Right lobe of liver (tissue), 6 donors: Measurements from ENCODE around the gene SCD. TPM values are rescaled to one million over a fixed set of nuclear protein-coding genes. Genes with fewer than 3 reads are reported as not detected.

Experiments
- ATAC-seq, 4 donors: fragments of 200-7000 bp; cut with Tn5 transposase; one replicate each; pipeline ENCODE4 v1.9.1; 2020; ENCODE audit warnings: mild to moderate bottlenecking in 4 of 4, moderate library complexity in 4 of 4
- DNase-seq, 3 donors: peaks; one replicate each; pipeline ENCODE4 v3.0.0-alpha.2; 2020
- H3K27ac ChIP-seq, 3 donors: fragments of 200-600 bp; one replicate each; pipeline ENCODE4 v1.8.0; 2022
- H3K27me3 ChIP-seq, 2 donors: fragments of 200-600 bp; one replicate each; pipeline ENCODE4 v1.8.0; 2022
- H3K36me3 ChIP-seq, 4 donors: fragments of 200-600 bp; sonication (generic) in 1 of 4; one replicate each; pipeline versions ENCODE4 v1.5.1 to v1.8.0; 2017 to 2022; ENCODE audit warnings: control low read depth in 1 of 4
- H3K4me1 ChIP-seq, 4 donors: fragments of 200-600 bp; sonication (generic) in 1 of 4; one replicate each; pipeline versions ENCODE4 v1.5.1 to v1.8.0; 2017 to 2022; ENCODE audit warnings: control low read depth in 1 of 4
- H3K4me3 ChIP-seq, 3 donors: fragments of 200-600 bp; one replicate each; pipeline ENCODE4 v1.8.0; 2022
- H3K9me3 ChIP-seq, 4 donors: fragments of 200-600 bp; sonication (generic) in 1 of 4; one replicate each; pipeline versions ENCODE4 v1.5.1 to v1.8.0; 2017 to 2022; ENCODE audit warnings: control low read depth in 1 of 4
- CTCF ChIP-seq, 4 donors: fragments of 200-600 bp in 3 of 4; fragments of 450-650 bp in 1 of 4; IDR thresholded peaks; one replicate each; pipeline versions ENCODE4 v1.5.1 to v1.8.0; 2016 to 2022; ENCODE audit warnings: antibody characterized with exemption in 4 of 4, mild to moderate bottlenecking in 2 of 4
- POLR2A ChIP-seq: fragments of 450-650 bp; IDR thresholded peaks from one replicate; pipeline ENCODE4 v1.6.1; 2017; ENCODE audit warnings: antibody characterized with exemption, mild to moderate bottlenecking
- WGBS: methylation state at CpG from one replicate; pipeline ENCODE4 v1.1.6; 2018; ENCODE audit warnings: low coverage, low lambda C conversion rate; ENCODE audit not compliant: insufficient coverage; ENCODE audit errors: missing lambda C conversion rate; 5-methylcytosine and 5-hydroxymethylcytosine counted together
- intact Hi-C, 2 donors: fragments of 100-400 bp; cut with DNase I; formaldehyde crosslinking; loops; one replicate each; pipeline versions ENCODE4 v1.11.2 to v1.14.1; 2022
- small RNA-seq, 2 experiments: library from RNA; depleted of rRNA; stranded (forward); fragments of <200 nt; gene quantifications; one replicate each; pipeline ENCODE3, GENCODE V24; 2016
- total RNA-seq, 6 experiments: library from RNA; depleted of rRNA in 2 of 6; stranded (reverse); fragments of >200 nt in 2 of 6; fragmentation: NEBNext Ultra II Directional in 3 of 6; extraction: Animal tissue kit (Norgen Biotek cat#: 25700) in 3 of 6; gene quantifications; one replicate each; pipeline versions ENCODE4 v1.1.0 to v1.2.4, GENCODE V29; 2016 to 2023
- donor health status: DM: no; HTN: yes; CAD: no.
- donor health status: DM: no; HTN: no; CAD: no.
- donor health status: DM: no; HTN: no; CAD: no.
- donor health status: DM: no; HTN: yes; CAD: no.
- donor health status: DM: no; HTN: yes; CAD: no.

Gene SCD
- total RNA-seq, 6 experiments from 2014 or later: 38.3 to 599 (median 220) TPM

GRCh38 chr10:100401631-100402328 lies 54.7 kb downstream of the SCD start:
- intact Hi-C loops: no loop called here
- Histone ChIP-seq H3K27ac (no peak overlapping the region), H3K27me3 (no peaks in the 10 kb centered on the region), H3K4me1 (no peaks in the 10 kb centered on the region), H3K4me3 (no peak overlapping the region), H3K9me3 (no peaks in the 10 kb centered on the region), H3K36me3 (no peaks in the 10 kb centered on the region)
- DNase-seq (no peak), ATAC-seq (no peak)
- TF ChIP-seq POLR2A (no peak), CTCF (IDR thresholded peaks at IDR 0.05) (no peak)
- 50% methylated on average over 3 of the region's 4 CpGs for WGBS

- WGBS: 59% methylated on average over 3 of the region's 3 CpGs
- no peak for TF ChIP-seq CTCF (IDR thresholded peaks at IDR 0.05)
- TF ChIP-seq POLR2A: no peak
- Histone ChIP-seq H3K4me3 (no peak overlapping the region), H3K36me3 (no peaks in the 10 kb centered on the region), H3K27ac (no peak overlapping the region), H3K27me3 (no peaks in the 10 kb centered on the region), H3K9me3 (no peaks in the 10 kb centered on the region), H3K4me1 (no peaks in the 10 kb centered on the region)
- ATAC-seq (no peak), DNase-seq (no peak)
- intact Hi-C loops: no loop called here
Observed at GRCh38 chr10:100403734-100404133, 56.7 kb downstream of the SCD start.

- WGBS: 64% methylated on average over 3 of the region's 3 CpGs
- Histone ChIP-seq H3K4me1 (no peaks in the 10 kb centered on the region), H3K27ac (no peak overlapping the region), H3K4me3 (no peak overlapping the region), H3K36me3 (no peaks in the 10 kb centered on the region), H3K9me3 (no peaks in the 10 kb centered on the region), H3K27me3 (no peaks in the 10 kb centered on the region)
- no peak for ATAC-seq
- intact Hi-C loops: no loop called here
- DNase-seq: no peak
- TF ChIP-seq CTCF (IDR thresholded peaks at IDR 0.05): no peak
- no peak for TF ChIP-seq POLR2A
Observed at GRCh38 chr10:100413173-100413572, 66.1 kb downstream of the SCD start.

Small RNA genes within 50 kb of the gene (small RNA-seq; reads per million reads assigned to genes)
- gene RF00019: 0 reads per million in 2 experiments

Other genes with a start within 250 kb of the SCD start
- 10 to 100 TPM; 37.1 to 82.0 (median 54.1) TPM for gene ERLIN1, start 161.2 kb upstream of the SCD start, total RNA-seq
- 10 to 100 TPM in 5 of 6 experiments, 1 to 10 TPM in 1; 8.6 to 20.0 (median 11.3) TPM for gene CHUK, start 117.6 kb upstream of the SCD start, total RNA-seq
- 10 to 100 TPM in 1 of 6 experiments, 1 to 10 TPM in 5; 7.7 to 10.7 (median 8.4) TPM for gene CWF19L1, start 79.6 kb upstream of the SCD start, total RNA-seq
- gene BLOC1S2, start 60.6 kb upstream of the SCD start, total RNA-seq: 10 to 100 TPM; 13.7 to 26.4 (median 22.0) TPM
- gene PKD2L1, start 17.0 kb upstream of the SCD start, total RNA-seq: under 1 TPM in 3 of 6 experiments, not detected in 3; 0.12 to 0.26 (median 0.22) TPM
- under 1 TPM in 1 of 6 experiments, not detected in 5; 0.19 TPM for gene WNT8B, start 115.8 kb downstream of the SCD start, total RNA-seq
- 1 to 10 TPM; 2.4 to 9.1 (median 4.7) TPM for gene SEC31B, start 172.6 kb downstream of the SCD start, total RNA-seq
- gene NDUFB8, start 182.6 kb downstream of the SCD start, total RNA-seq: 100 to 1,000 TPM in 3 of 6 experiments, 10 to 100 TPM in 3; 93.6 to 125 (median 99.3) TPM
- gene HIF1AN, start 188.7 kb downstream of the SCD start, total RNA-seq: 10 to 100 TPM in 3 of 6 experiments, 1 to 10 TPM in 3; 4.5 to 13.9 (median 11.3) TPM